Measurements from ENCODE around the gene FIBP.
"Not testable (repeated sequence)": the region's sequence is repeated elsewhere in the genome, so short reads cannot be mapped to it uniquely, and the experiment has no call there.

The FIBP gene

DNA sequence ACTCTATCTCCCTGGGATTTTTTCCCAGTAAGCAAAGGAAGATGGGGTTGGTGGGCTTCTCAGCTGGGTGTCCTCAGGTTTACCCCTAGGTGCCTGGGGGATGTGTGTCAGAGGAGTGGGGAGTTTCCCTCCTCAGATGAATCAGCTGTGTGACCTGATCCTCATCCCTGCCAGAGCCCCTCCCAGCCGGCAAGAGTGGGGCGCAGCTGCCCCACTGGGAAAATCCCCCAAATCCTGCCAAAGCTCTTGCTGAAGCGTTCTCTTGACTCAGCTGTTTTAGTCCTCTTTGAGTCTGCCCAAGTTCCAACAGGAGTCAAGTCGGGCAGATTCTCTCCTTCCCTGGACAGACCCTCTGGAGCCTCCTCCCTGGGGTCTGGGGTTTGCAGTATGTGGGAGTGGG, 24.6 kb upstream of the FIBP start:
- no peak for FAIRE-seq

DNA sequence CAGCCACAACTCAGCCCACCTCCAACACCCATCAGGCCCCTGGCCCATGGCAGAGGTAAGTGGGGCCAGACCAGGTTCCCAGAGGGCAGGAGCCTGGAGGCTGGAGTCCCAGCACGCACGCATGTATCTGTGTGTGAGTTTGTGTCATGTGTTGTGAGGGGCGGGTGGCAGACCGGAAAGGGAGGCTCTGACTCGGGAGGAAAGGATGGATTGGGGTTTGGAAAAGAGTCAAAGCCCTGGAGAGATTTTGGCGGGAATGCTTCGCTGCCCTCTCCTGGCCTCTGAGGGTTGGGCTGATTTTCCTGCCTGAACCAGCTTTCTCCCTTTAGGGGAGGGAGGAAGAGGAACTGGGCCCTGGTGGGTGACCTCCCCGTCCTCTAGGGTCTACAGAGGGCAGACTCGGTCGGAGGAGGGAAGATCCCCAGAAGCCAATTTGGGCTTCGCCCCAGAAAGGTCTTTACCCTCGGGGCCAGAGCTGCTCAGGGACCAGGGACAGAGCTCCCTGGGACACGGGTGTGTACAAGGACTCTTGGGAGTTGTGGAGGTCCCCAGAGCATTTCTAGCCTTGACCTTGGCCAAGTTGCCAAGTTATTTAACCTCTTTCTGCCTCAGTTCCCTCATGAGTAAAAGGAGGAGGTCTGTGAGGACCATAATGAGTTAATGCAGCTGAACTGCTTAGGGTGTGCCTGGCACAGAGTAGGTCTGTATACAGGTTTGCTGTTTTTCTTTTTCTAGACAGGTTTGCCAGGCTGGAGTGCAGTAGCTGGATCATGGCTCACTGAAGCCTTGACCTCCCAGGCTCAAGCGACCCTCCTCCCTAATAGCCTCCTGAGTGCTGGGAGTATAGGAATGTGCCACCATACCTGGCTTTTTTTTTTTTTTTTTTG, 23.7 kb upstream of the FIBP start:
- FAIRE-seq, result peak; percentile 66

GRCh38 chr11:65907878-65908277, 19.6 kb upstream of the FIBP start:
- FAIRE-seq, result no peak

- no peak for FAIRE-seq
Measured at GRCh38 chr11:65906602-65907001, 18.3 kb upstream of the FIBP start.

- no peak for FAIRE-seq
Measured at GRCh38 chr11:65903715-65904114, 15.4 kb upstream of the FIBP start.

DNA sequence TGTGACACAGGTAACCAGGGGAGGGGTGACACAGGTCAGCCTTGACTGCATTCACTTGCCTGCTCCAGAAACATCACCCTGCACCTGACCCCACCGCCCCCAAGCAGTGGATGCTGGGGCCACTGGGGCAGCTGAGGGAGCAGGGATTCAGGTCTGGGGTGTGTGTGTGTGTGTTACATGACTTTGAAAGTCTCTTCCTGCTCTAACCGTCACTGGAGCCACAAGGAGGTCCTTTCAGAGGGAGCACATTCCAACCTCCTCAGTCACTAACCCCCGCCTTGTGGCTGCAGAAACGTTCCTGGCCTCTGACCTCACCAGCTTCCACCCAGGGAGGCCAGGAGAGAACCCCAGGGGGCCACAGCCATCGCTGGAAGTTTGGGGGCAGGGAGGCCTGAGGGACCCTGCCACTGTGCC, 14.8 kb upstream of the FIBP start:
- FAIRE-seq, result no peak

DNA sequence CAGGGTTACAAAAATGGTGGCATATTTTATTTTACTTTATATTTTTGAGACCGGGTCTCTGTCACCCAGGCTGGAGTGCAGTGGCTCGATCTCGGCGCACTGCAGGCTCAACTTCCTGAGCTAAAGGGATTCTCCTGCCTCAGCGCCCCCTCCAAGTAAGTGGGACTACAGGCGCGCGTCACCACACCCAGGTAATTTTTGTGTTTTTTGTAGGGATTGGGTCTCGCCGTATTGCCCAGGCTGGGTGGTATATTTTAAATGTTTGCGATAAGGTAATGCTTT, 12.6 kb upstream of the FIBP start:
- FAIRE-seq, result no peak

DNA sequence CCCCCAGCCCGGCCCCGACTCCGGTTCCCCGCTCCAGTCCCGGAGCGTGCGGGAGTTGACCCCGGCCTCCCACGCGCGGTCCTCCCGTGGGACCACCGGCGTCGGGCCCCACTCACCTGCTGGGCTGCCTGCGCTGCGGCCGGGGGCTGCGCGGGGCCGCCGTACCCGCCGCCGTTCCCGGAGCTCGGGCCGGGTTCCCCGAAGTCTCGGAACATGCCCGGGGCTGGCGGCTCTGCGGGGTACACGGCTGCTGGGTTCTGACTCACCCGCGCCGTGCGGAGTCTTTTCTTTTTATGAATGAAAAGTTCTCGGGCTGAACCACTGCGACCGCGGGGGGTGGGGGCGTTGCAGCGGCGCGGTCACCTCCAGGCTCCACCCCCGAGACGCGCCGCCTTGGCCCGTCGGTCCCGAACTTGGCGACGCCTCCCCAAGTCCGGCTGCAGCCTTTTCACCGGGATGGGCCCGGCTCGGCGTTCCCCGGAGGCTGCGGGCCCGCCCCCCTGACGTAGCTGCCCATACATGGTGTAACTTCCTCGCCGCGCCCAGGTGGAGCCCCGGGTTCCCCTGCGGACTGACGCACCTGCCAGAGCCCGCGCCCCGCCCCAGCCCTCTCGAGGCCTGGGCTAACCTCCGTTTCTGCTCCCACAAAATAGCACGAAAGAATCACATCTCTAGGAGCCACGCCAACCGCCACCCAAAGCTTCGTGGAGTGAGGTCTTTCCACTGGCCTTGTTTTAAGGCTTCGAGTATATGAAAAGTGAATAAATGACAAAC, 12.0 kb upstream of the FIBP start, which contains the start of gene FOSL1:
FOSL1 (minus strand) TSS at position 264 of the 774 bp plus-strand sequence; CDS start at position 215, 49 bp downstream.
- FAIRE-seq, result peak; percentile 92

DNA sequence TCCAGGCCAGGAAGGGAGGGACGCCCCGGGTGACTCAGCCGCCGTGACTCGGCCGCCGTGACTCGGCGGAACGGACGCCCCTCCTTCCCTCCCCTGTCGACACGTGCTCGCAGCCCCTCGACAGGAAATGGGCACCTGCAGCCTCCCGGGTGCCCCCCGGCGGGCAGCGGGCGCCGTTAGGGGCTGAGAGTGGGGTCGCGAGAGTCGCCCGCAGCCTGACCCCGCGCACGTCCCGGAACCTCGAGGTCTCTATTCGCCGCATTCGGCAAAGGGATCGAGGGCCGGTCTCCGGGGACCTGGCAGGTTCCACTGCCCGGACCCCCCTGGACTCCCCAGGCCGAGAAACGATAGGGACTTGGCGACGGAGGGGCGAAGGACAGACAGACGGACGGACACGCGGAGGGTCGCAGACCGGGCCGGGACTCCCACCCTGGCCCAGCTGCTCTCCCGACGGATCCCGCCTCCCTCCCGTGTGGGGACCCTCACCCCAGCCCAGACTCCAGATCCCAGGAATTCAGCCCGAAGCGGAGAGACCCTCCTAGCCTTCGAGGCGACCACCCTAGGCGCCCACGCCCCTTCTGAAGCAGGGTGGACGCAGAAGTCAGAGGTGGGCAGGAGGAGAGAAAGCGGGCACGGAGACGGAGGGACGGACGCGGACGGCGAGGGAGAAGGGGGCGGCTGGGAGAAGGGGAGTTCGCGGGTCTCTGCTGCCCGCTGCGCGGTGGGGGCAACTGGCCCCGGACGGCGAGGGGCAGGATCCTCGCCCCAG, 11.3 kb upstream of the FIBP start:
- no peak for FAIRE-seq

DNA sequence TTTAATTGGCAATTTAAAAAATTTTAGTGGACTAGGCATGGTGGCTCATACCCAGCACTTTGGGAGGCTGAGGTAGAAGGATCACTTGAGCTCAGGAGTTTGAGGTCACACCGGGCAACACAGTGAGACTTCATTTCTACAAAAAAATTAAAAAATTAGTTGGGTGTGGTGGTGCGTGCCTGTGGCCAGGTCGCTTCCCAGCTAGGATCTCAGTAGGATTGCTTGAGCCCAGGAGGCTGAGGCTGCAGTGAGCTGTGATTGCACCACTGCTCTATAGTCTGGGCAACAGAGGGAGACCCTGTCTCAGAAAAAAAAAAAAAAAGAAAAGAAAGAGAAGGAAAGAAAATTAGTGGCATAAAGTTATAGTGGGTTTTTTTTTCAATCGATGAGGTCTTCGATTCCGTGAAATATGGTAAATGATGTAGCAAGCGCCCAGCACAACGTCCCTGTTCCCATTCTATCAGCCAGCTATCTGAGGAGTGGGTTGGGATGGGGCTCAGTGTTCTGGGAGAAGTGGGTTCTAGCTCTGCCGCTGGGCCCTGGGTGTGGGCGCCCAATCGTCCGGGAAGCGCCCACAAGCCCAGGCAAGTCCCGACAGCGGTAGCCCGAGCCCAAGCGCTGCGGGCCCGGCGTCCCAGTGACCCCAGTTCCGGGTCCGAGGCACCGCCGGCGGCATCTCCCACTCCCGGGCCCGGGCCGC, 10.5 kb upstream of the FIBP start:
- FAIRE-seq, result no peak

DNA sequence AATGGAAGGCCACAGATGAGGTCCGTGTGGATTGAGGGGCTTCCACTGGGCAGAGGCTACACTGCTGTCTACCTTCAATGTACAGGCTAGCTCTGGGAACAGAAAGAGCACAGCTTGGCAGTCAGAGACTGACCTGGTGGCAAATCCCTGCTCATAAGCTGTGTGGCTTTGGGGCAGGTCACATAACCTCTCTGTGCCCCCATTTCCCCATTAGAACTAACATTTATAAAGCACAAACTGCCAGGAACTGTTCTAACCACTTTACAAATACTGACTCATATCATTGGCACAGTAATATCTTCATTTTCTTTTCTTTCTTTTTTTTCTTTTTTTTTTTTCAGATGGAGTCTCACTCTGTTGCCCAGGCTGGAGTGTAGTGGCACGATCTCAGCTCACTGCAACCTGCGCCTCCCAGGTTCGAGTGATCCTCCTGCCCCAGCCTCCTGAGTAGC, 8.8 kb upstream of the FIBP start:
- no peak for FAIRE-seq

GRCh38 chr11:65896034-65896999, 8.0 kb upstream of the FIBP start:
- FAIRE-seq, result no peak

- no peak for FAIRE-seq
Measured at GRCh38 chr11:65895482-65895981, 7.3 kb upstream of the FIBP start.

GRCh38 chr11:65894034-65894591, 5.8 kb upstream of the FIBP start:
- FAIRE-seq, result no peak

DNA sequence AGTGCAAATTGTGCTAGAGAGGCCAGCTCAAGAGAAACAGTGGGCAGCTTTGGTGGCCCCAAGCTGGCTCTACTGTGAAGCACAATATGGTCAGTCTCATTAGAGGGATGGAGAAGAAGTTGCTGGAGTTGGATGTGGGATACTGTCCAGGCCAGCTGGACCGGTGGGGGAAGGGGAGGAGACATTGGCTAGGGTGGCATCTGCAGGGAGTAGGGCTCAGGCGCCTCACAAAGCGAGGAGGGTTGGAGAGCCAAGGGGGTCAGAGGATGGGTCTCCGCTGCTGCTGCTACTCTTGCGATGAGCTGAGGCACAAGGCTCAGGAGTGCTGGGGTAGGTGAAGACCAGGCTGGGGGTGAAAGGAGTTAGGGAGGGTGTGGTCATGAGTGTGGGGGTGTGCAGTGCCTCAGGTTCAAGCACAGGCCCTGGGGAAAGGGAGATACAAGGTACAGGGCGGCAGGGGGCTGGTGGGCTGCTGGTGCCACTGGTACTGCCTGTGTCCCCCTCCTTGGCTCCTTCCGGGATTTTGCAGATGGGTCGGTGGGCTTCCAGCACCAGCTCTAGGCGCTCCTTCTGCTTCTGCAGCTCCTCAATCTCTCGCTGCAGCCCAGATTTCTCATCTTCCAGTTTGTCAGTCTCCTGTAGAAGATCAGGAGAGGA, 4.5 kb upstream of the FIBP start:
- FAIRE-seq, result no peak

- not testable (repeated sequence) for FAIRE-seq
Measured at GRCh38 chr11:65892137-65892540, 3.9 kb upstream of the FIBP start.

GRCh38 chr11:65891219-65892136, 3.2 kb upstream of the FIBP start:
- no peak for FAIRE-seq

GRCh38 chr11:65890324-65891218, 2.3 kb upstream of the FIBP start, which contains the start of gene CCDC85B:
TSS of gene CCDC85B (plus strand) at chr11:65890673. CDS start at chr11:65890784, 111 bp downstream.
- FAIRE-seq, result no peak
